ENCODE measurements around the gene PZP.
"Not testable (repeated sequence)": the region's sequence is repeated elsewhere in the genome, so short reads cannot be mapped to it uniquely, and the experiment has no call there.

Gene PZP

DNA sequence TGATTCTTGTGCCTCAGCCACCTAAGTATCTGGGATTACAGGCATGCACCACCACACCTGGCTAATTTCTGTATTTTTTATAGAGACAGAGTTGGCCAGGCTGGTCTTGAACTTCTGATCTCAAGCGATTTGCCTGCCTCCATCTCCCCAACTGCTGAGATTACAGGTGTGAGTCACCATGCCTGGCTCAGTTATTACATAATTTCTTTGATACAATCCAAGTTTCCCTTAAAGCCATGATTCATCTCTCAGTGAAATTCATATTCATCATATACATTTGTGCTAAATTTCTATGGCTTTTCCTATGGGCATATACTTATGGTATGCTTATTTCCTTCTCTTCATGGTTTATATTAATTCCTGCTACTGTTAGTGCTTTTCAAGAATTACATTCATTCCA lies 29.1 kb upstream of the PZP start:
- no peak for DNase-seq (ENCODE audit: low read depth)
- no peak overlapping the region for H3K4me3 ChIP-seq (ENCODE audit: low read depth, low read length)
- TF ChIP-seq MAX (IDR thresholded peaks at IDR 0.05; ENCODE audit: low read depth, low read length) = no peak

DNA sequence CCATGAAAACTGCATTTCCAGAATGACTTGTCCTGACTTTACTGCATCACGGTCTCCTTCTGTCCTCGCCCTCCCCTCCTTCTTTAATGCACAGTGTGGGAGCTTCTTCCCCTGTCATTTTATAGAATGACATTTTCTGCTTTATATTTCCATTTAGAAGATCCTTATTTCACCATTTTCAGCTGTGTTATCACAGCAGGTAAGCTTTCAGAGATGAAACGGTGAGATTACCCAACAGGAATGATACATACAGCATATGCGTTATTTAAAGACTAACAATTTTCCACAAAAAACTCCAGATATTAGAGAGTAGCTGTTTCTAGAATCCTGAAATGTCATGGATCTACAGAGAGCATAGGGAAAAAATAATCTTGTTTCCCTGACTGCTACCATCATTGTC lies 27.3 kb upstream of the PZP start:
- H3K4me3 ChIP-seq (ENCODE audit: low read depth, low read length) = no peak overlapping the region
- TF ChIP-seq CTCF (IDR thresholded peaks at IDR 0.05; ENCODE audit: low read depth, low read length) = no peak
- no peak for TF ChIP-seq MYC (IDR thresholded peaks at IDR 0.05; ENCODE audit: low read depth, low read length)
- no peak for TF ChIP-seq MAX (IDR thresholded peaks at IDR 0.05; ENCODE audit: low read depth, low read length)
- no peak for TF ChIP-seq POLR2A (IDR thresholded peaks at IDR 0.05; ENCODE audit: extremely low read depth, insufficient read length)
- no peak for DNase-seq (ENCODE audit: low read depth)

DNA sequence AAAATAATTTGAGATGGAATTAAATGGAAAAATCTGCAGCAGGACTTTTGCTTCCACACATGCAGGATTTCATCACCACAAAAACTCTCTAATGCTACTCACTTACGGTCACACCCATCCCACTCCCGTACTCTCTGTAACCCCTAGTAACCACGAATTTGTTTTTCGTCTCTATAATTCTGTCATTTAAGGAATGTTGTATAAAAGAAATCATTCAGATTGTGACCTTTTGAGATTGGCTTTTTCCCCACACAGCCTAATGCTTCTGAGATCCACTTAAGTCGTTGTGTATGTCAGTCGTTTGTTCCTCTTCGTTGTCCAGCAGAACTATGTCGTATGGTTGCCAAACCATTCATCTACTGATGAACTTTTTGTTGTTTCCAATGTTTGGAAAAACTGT lies 19.8 kb upstream of the PZP start:
- H3K4me3 ChIP-seq (ENCODE audit: low read depth, low read length) = no peak overlapping the region
- no peak for DNase-seq (ENCODE audit: low read depth)
- TF ChIP-seq CTCF (IDR thresholded peaks at IDR 0.05; ENCODE audit: low read depth, low read length) (no peak), POLR2A (IDR thresholded peaks at IDR 0.05; ENCODE audit: extremely low read depth, insufficient read length) (no peak), MYC (IDR thresholded peaks at IDR 0.05; ENCODE audit: low read depth, low read length) (no peak), MAX (IDR thresholded peaks at IDR 0.05; ENCODE audit: low read depth, low read length) (no peak)

- no peak for DNase-seq (ENCODE audit: low read depth)
- no peak for TF ChIP-seq MYC (IDR thresholded peaks at IDR 0.05; ENCODE audit: low read depth, low read length)
- no peak for TF ChIP-seq CTCF (IDR thresholded peaks at IDR 0.05; ENCODE audit: low read depth, low read length)
- TF ChIP-seq POLR2A (IDR thresholded peaks at IDR 0.05; ENCODE audit: extremely low read depth, insufficient read length) = no peak
- no peak for TF ChIP-seq MAX (IDR thresholded peaks at IDR 0.05; ENCODE audit: low read depth, low read length)
Measured at GRCh38 chr12:9223830-9224229, 15.6 kb upstream of the PZP start.

GRCh38 chr12:9221483-9221882 lies 13.3 kb upstream of the PZP start:
- DNase-seq (ENCODE audit: low read depth) = no peak
- TF ChIP-seq MYC (IDR thresholded peaks at IDR 0.05; ENCODE audit: low read depth, low read length) (no peak), POLR2A (IDR thresholded peaks at IDR 0.05; ENCODE audit: extremely low read depth, insufficient read length) (no peak), CTCF (IDR thresholded peaks at IDR 0.05; ENCODE audit: low read depth, low read length) (no peak), MAX (IDR thresholded peaks at IDR 0.05; ENCODE audit: low read depth, low read length) (no peak)
- no peak overlapping the region for H3K4me3 ChIP-seq (ENCODE audit: low read depth, low read length)

More at GRCh38 chr12:9223830-9224229, 15.6 kb upstream of the PZP start:
- H3K4me3 ChIP-seq (ENCODE audit: low read depth, low read length) = no peak overlapping the region

- H3K4me3 ChIP-seq (ENCODE audit: low read depth, low read length); DNase-seq (ENCODE audit: low read depth): not testable (repeated sequence)
Measured at GRCh38 chr12:9221011-9221410, 12.8 kb upstream of the PZP start.

DNA sequence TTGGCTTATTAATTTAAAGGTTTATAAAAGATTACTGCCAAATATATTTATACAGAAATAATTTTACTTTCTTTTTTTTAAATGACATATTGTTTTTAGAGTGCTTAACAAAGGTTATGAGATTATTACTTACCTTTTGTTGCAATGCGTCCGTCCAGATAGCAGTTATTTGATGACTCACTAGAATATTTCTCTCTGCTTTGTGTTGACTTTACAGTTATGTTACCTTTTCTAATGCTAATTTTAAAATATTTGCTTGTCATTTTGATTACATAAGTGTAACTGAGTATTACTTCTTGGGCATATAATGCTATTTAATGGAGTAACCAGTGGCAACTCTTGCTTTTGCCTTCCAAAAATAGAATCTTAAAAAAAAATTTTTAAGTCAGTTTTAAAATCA lies 6.3 kb upstream of the PZP start:
- DNase-seq (ENCODE audit: low read depth) = no peak
- no peak for TF ChIP-seq MAX (IDR thresholded peaks at IDR 0.05; ENCODE audit: low read depth, low read length)
- TF ChIP-seq MYC (IDR thresholded peaks at IDR 0.05; ENCODE audit: low read depth, low read length) = no peak
- no peak for TF ChIP-seq CTCF (IDR thresholded peaks at IDR 0.05; ENCODE audit: low read depth, low read length)
- TF ChIP-seq POLR2A (IDR thresholded peaks at IDR 0.05; ENCODE audit: extremely low read depth, insufficient read length) = no peak

More for the DNA sequence above, 6.3 kb upstream of the PZP start:
- no peak overlapping the region for H3K4me3 ChIP-seq (ENCODE audit: low read depth, low read length)
